ENCODE measurements around the gene MT1E.

DNA sequence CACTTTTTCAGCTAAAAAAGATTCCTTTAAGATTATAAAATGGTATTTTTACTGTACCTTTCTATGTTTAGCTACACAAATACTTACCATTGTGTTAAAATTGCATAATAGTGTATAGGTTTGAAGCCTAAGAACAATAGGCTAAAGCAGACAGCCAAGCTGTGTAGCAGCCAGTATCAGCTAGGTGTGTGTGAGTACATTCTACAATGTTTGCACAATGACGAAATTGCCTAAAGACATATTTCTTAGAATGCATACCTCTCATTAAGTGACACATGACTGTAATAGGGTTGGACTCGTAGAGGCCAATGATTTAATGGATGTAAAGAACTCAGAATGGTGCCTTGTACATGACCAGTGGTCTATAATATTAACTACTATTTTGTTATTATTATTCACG, 24.2 kb downstream of the MT1E start:
- TF ChIP-seq, protein P1, sequence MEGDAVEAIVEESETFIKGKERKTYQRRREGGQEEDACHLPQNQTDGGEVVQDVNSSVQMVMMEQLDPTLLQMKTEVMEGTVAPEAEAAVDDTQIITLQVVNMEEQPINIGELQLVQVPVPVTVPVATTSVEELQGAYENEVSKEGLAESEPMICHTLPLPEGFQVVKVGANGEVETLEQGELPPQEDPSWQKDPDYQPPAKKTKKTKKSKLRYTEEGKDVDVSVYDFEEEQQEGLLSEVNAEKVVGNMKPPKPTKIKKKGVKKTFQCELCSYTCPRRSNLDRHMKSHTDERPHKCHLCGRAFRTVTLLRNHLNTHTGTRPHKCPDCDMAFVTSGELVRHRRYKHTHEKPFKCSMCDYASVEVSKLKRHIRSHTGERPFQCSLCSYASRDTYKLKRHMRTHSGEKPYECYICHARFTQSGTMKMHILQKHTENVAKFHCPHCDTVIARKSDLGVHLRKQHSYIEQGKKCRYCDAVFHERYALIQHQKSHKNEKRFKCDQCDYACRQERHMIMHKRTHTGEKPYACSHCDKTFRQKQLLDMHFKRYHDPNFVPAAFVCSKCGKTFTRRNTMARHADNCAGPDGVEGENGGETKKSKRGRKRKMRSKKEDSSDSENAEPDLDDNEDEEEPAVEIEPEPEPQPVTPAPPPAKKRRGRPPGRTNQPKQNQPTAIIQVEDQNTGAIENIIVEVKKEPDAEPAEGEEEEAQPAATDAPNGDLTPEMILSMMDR (IDR thresholded peaks at IDR 0.05): no peak
- TF ChIP-seq POLR2A (IDR thresholded peaks at IDR 0.05): no peak

Measured in adrenal gland (tissue), 5 donors.